GM21717 (cell line): Measurements from ENCODE around the gene HCN3.

Experiments used
- ATAC-seq: cut with Tn5 transposase; IDR thresholded peaks from one replicate; pipeline ENCODE4 v1.9.1; 2021; ENCODE audit warnings: mild to moderate bottlenecking, moderate library complexity; ENCODE audit not compliant: unreplicated experiment

Gene HCN3

GRCh38 chr1:155308493-155309422 lies 31.5 kb downstream of the HCN3 start, which contains the start of gene FDPS:
TSS of gene FDPS (plus strand) at chr1:155308866. CDS start at chr1:155309790, 924 bp downstream.
- peak; percentile 92 for ATAC-seq

- ATAC-seq = no peak
These were observed 32.3 kb downstream of the HCN3 start for GRCh38 chr1:155309423-155310021.

- ATAC-seq = no peak
These were observed 36.0 kb downstream of the HCN3 start for GRCh38 chr1:155313261-155313660.

- no peak for ATAC-seq
These were observed 39.7 kb downstream of the HCN3 start for GRCh38 chr1:155316922-155317321.

GRCh38 chr1:155318082-155318481 lies 40.8 kb downstream of the HCN3 start:
- ATAC-seq = no peak

- no peak for ATAC-seq
These were observed 42.3 kb downstream of the HCN3 start for GRCh38 chr1:155319536-155319935.

GRCh38 chr1:155320252-155320651 lies 43.0 kb downstream of the HCN3 start:
- no peak for ATAC-seq

- ATAC-seq = no peak
These were observed 43.7 kb downstream of the HCN3 start, which contains the start of gene RUSC1 for GRCh38 chr1:155320661-155321617. TSS of gene RUSC1 (plus strand) at chr1:155320894. CDS start at chr1:155321774, 880 bp downstream.

GRCh38 chr1:155321639-155322503 lies 44.6 kb downstream of the HCN3 start:
- no peak for ATAC-seq

GRCh38 chr1:155322571-155322952 lies 45.3 kb downstream of the HCN3 start:
- ATAC-seq = no peak

- peak; percentile 37 for ATAC-seq
These were observed 45.9 kb downstream of the HCN3 start for GRCh38 chr1:155322953-155323728.

- ATAC-seq = peak; percentile 39
These were observed 46.4 kb downstream of the HCN3 start for GRCh38 chr1:155323729-155324036.

GRCh38 chr1:155324037-155324716 lies 46.9 kb downstream of the HCN3 start:
- peak; percentile 70 for ATAC-seq

GRCh38 chr1:155324717-155325602 lies 47.7 kb downstream of the HCN3 start:
- ATAC-seq = no peak

GRCh38 chr1:155325603-155325893 lies 48.3 kb downstream of the HCN3 start:
- ATAC-seq = no peak

- no peak for ATAC-seq
These were observed 48.8 kb downstream of the HCN3 start for GRCh38 chr1:155326020-155326526.

- ATAC-seq = no peak
These were observed 49.4 kb downstream of the HCN3 start for GRCh38 chr1:155326631-155327037.

GRCh38 chr1:155327981-155328380 lies 50.7 kb downstream of the HCN3 start:
- no peak for ATAC-seq
